Esophagus squamous epithelium (tissue), 4 donors: ENCODE results near the gene GMDS.

Experiments used
- CTCF ChIP-seq, 6 experiments: fragments of 450-650 bp in 4 of 6; fragments of 200-600 bp in 2 of 6; sonication (generic) in 2 of 6; IDR thresholded peaks; one replicate each; pipeline ENCODE4 v1.5.1; 2016 to 2019; ENCODE audit warnings: antibody characterized with exemption in 6 of 6, mild to moderate bottlenecking in 4 of 6, moderate library complexity in 4 of 6
- POLR2A ChIP-seq, 4 donors: fragments of 450-650 bp; IDR thresholded peaks; one replicate each; pipeline ENCODE4 v1.6.1; 2017; ENCODE audit warnings: antibody characterized with exemption in 4 of 4, mild to moderate bottlenecking in 4 of 4, moderate library complexity in 3 of 4

- TF ChIP-seq CTCF (IDR thresholded peaks at IDR 0.05) (no peak), POLR2A (IDR thresholded peaks at IDR 0.05) (no peak)
Measured at GRCh38 chr6:1966713-1967112, 278.7 kb downstream of the GMDS start.
